GM18909 (cell line): ENCODE data around the gene KIF18B.

Experiments
- ATAC-seq: cut with Tn5 transposase; IDR thresholded peaks from one replicate; pipeline ENCODE4 v1.9.1; 2021; ENCODE audit warnings: mild to moderate bottlenecking; ENCODE audit not compliant: unreplicated experiment, poor library complexity

Gene KIF18B

DNA sequence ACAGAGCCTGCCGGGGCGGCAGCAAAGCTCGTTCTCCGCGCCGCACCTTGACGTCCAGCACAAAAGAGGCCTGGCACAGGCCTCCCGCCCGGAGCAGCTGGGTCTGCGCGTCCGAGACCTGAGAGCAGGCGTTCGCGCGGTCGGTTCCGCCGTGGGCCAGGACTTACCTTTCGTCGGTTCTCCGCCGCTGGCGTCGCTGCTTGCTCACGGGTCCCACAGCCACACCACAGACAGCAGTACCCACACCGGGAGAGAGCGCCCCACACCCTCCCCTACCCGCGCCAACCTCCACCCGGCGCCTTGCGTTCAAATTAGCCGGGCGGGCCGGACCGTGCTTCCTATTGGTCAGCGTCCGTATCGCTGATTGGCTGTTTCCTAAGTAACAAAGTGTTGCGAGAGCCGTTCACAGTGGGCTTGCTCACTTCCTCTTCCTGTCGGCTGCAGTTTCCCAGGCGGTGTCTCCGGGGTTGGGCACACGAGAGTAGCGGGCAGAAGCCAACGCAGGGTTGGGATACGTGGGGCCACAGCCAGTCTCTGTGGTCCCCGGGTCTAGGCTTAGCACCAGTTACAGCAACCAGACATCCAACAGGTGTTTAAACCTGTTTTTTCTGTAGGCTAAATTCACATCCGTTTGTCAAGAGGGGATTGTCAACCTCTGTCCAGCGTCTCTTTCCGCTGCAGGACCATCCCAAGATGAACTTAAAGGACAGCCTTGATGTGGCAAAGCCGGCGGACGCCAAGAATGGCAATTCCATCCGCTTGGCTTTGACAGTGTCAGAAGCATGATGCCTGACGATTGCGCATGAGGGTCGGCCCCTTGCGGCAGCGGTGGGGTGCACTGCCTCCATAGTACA is at the start of gene KIF18B:
TSS of gene KIF18B (minus strand) at position 313 of the 854 bp plus-strand sequence. CDS start 11,429 bp downstream, outside the sequence.
- peak; percentile 87 for ATAC-seq

- no peak for ATAC-seq
Observed at GRCh38 chr17:44996304-44996703, 48.7 kb upstream of the KIF18B start.

DNA sequence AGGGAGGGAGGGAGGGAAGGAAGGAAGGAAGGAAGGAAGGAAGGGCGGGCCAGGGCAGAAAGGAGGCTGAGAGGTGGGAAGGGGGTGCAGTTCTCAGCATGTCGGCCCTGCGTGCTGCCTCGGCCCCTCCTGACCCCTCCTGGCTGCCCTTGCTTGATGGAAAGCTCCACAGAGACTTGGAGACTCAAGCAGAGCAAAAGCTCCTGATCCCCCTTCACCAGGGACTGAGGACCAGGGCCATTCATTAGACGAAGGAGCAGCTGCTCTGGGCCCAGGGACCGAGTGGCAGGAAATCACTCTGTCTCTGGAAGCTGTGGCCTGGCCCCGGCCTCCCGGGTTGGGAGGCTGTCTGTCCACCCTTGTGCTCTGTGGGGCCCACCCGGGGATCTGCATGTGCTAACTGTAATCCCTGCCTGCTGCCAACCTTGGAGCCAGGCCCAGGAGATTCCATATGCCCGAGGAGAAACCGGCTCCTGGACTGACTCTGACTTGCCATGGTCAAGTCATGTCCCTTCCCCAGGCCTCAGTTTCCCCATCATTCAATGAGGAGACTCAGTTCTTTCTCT is 47.9 kb upstream of the KIF18B start:
- no peak for ATAC-seq

DNA sequence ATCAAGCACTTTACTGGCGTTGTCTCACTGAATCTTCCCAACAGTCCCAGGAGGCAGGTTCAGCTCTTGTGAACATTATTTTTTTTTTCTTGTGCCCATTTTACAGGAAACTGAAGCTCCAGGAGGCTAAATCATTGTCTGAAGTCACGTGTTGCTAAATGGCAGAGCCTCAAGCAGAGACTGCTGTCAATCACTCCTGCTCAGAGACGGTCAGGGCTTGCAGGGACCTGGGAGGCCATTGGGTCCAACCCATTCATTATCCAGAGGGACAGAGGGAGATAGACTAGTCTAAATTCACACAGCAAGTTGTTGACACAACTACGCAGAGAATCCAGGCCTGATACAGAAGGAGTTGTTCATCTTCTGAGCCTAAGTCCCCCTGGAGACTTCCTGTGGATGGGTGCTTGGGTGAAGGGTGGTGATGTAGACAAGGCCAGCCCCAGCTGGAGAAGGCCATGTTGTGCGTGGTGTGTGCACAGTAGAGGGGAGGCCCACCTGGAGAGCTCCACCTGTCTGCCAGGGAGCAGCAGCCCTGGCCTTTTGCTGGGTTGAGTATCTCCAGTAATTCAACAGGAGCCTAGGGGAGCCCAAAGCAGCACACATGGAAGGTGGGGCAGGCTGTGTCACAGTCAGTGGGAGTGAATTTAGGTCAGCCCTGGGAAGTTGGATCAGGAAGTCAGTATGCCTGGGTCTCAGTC is 44.8 kb upstream of the KIF18B start:
- ATAC-seq, result no peak

DNA sequence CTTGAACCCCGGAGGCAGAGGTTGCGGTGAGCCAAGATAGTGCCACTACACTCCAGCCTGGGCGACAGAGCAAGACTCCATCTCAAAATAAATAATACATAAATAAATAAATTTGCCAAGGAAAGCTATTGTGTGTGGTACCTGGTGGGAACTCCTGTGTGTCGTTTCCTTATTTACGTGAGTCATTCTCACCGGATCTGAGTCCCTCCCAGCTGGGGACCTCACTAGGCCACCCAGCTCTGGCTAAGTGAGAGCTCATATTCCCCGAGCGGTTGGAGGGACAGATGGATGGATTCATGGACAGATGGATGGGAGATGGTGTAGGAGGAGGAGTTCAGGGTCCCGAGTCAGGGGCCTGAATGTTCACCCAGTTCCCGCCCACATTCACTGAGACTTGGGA is 43.4 kb upstream of the KIF18B start:
- no peak for ATAC-seq

DNA sequence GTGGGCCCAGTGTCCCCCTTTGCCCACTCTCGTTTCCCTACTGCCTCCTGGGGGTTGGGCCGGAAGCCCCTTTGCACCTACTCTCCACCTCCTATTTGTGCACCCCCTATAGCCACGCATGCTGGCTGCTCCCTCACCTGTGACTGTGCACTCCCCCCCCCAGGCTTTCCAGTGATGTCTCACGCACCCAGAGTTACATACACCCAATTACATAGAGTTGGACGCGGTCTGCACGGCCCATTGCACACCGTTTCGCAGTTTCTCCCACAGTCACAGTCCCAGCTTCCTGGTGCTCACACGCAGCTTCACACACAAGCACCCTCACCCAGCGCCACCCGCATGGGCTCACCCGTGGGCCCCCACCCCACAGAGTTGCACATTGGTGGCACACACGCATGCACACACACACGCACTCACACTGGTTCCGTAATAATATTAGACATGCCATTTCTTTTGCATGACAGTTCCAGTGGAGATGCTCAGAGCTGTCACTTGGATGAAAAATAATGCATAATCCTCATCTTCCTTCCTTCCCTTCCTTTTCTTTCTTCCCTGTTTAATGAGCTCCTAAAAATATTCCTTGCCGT is 42.1 kb upstream of the KIF18B start:
- no peak for ATAC-seq

DNA sequence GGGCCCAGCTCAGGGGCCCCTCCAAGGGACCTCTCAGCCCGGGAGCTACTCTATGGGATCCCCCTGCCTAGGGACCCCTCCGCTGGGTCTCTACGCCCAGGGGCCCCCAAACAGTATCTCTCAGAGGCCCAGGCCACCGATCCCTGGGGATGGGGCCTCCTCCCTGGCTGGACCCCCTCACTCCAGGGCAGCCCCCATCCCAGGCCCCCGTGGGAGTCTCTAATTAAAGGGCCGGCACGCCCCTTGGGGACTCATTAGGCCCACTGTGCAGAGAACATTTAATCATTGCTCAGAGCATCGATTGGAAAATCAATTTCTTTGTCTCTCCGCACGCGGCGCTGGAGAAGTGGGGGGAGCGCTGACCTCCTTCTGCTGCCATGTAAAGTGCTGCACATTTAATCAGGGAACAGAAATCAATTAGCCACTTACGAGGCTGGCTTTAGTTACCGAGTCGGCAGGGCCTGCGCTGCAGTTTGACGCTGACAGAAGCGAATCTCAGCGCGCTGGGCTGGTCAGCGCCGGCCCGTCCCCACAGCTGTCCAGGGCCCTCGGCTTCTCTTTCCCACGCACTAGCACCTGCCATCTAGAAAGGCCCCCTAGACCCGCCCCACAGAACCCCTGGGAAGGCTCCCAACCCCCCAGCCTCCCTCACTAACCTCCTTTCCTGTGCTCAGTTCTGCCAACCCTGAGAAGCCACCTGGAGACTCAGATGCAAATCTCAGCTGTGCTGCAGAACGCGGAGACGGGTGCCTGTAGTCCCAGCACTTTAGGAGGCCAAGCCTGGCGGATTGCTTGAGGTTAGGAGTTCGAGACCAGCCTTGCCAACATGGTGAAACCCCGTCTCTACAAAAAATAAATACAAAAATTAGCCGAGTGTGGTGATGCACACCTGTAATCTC is 40.7 kb upstream of the KIF18B start:
- ATAC-seq, result no peak

- ATAC-seq, result no peak
Observed at GRCh38 chr17:44983563-44983962, 36.0 kb upstream of the KIF18B start.

DNA sequence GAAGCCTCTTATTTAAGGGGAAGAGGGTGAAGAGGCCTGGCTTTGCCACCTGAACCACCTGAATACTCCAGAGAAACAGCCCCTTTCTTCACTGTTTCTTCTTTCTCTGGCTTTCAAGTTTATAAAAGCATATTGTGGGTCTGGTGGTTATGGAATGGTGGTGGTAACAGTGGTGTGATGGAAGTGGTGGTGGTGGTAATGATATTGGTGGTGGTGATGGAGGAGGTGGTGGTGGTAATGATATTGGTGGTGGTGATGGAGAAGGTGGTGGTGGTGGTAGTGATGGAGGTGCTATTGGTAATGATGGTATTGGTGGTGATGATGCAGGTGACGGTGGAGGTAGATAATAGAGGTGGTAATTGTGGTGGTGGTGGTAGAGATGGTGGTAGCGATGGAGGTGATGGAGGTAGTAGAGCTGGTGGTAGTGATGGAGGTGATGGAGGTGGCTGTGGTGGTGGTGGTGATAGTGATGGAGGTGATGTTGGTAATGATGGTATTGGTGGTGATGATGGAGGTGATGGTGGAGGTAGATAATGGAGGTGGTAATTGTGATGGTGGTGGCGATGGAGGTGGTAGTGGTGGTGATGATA is 34.6 kb upstream of the KIF18B start:
- no peak for ATAC-seq

GRCh38 chr17:44981221-44981968 is 33.8 kb upstream of the KIF18B start:
- ATAC-seq, result no peak

- ATAC-seq, result no peak
Observed at GRCh38 chr17:44979426-44979995, 31.9 kb upstream of the KIF18B start.

DNA sequence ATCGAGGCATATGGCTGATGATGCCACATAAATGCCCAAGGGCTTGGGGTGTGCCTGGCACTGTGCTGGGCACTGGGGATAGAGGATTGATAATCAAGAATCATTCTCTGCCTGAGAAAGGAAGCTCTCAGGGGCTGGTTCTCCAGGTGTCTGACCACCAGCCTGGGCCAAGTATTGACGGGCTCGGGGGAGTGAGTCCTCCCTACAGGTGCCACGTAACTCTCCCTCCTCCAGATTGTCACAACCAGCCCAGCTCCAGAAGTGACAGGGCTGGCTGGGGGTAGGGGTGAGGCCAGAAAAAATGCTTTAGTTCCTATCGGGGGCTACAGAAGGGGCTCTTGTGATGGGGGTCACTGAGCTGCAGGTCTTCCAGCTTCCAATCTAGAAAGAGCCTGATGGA is 31.2 kb upstream of the KIF18B start:
- no peak for ATAC-seq

- ATAC-seq, result no peak
Observed at GRCh38 chr17:44977814-44978550, 30.4 kb upstream of the KIF18B start.

DNA sequence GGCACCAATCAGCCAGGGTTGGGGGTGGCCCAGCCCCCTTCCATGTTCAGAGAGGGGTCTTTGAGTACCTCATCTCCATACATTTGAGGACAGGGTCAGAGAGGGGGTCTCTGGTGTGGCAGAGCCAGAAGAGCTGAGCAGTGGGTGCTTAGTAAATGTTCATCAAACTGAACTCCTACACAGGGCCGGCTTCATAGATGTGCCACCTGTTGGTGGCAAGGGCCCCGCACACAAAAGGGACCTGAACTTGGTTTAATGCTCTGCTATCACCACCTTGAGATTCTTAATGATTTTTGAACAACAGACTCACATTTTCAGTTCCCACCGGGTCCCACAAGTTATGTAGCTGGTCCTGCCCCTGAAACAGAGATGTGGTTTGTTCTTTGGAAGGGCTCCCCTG is 29.5 kb upstream of the KIF18B start:
- ATAC-seq, result no peak

- no peak for ATAC-seq
Observed at GRCh38 chr17:44976206-44976605, 28.6 kb upstream of the KIF18B start.

- ATAC-seq, result no peak
Observed at GRCh38 chr17:44972953-44973352, 25.4 kb upstream of the KIF18B start.

DNA sequence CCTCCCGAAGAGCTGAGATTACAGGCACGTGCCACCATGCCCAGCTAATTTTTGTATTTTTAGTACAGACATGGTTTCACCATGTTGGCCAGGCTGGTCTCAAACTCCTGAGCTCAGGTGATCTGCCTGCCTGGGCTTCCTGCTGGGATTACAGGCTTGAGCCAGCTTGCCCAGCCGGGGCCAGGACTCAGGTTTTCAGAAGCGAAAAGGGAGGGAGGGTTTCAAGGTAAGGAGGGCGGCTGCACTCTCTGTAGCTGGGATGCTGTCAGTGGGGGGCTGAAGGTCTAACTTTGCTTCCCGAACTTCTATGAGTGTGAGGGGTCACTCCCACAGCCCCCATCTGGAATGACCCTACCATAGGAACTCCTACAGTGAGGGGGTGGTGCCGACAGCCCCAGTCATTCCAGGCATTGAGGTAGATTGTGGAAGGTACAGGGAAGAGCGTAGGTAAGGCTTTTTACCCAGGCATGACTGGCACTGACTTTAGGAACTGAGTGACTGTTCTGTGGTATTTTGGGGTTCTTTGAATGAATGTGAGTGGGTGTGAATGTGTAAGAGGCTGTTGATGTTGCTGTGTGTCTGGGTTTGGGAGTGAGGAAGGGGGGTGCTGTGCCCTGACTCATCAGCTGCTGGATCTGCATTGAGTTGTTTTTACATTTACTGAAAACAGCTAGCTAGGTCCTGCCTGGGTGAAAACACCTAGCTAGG is 24.4 kb upstream of the KIF18B start:
- no peak for ATAC-seq
